ENCODE results near the gene ASCC1.
"Not testable (repeated sequence)": the region's sequence is repeated elsewhere in the genome, so short reads cannot be mapped to it uniquely, and the experiment has no call there.

Gene ASCC1

DNA sequence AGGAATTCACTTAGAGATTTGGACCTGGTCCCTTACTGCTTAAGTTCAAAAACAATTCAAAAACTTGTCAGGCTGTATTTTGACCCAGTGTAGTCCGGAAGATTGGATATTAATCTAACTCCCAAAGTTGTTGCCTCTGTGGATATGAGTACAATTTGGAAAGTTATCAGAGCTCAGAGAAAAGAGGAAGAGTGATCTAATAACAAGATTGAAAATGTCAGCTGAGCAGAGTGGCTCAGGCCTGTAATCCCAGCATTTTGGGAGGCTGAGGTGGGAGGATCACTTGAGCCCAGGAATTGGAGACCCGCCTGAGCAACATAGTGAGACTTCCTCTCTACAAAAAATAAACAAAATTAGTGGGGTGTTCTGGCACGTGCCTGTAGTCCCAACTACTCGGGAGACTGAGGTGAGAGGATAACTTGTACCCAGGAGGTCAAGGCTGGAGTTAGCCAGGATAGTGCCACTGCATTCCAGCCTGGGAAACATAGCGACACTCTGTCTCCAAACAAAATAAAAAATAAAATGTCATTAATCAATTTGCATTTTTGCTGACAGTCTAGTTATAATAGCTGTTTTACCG, 3.2 kb upstream of the ASCC1 start:
- DNase-seq (ENCODE audit: low spot score) = no peak

DNA sequence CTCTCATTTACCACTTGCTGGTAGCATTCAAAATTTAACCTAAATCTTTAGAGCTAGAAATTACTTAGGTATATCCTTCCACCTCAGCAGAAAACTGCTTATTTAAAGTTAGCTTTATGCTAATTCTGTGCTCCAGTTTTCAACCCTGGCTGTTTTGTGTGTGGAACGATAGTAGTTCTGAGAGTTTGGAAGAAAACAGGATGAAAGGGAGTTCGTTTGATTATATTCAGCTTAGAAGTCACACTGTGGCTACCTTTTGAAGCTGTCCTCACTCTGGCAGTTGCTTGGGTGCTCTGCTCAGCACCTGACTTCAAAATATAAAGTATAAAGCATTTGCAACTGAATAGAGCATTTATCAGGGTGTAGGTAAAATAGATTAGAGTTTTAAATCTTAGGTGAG, 2.6 kb upstream of the ASCC1 start:
- no peak for DNase-seq (ENCODE audit: low spot score)

DNA sequence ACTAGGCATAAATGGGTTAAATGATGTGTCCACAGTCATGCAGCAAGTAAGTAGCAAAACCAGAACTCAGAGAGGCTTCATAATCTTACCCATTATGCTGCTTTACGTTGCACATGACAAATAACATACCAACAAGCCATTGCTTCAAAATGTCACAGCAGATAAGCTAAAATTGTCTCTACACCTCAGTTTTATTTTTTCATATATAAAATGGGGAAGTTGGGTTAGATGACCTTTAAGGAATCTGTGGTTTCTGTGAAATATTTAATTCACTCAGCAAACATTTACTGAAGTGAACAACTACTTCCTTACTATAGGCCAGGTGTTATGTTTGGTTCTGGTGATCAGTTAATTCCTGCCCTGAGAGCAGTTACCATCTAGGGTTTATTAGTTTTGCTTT, 2.2 kb upstream of the ASCC1 start:
- DNase-seq (ENCODE audit: low spot score) = peak; percentile 14

DNA sequence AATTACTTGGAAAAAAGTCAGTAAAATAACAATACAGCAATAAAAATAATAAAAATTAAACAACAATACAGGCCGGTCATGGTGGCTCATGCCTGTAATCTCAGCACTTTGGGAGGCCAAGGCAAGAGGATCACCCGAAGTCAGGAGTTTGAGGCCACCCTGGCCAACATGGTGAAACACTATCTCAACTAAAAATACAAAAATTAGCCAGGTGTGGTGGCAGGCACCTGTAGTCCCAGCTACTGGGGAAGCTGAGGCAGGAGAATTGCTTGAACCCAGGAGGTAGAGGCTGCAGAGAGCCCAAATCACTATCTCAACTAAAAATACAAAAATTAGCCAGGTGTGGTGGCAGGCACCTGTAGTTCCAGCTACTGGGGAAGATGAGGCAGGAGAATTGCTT, 4.2 kb downstream of the ASCC1 start:
- DNase-seq (ENCODE audit: low spot score) = not testable (repeated sequence)

DNA sequence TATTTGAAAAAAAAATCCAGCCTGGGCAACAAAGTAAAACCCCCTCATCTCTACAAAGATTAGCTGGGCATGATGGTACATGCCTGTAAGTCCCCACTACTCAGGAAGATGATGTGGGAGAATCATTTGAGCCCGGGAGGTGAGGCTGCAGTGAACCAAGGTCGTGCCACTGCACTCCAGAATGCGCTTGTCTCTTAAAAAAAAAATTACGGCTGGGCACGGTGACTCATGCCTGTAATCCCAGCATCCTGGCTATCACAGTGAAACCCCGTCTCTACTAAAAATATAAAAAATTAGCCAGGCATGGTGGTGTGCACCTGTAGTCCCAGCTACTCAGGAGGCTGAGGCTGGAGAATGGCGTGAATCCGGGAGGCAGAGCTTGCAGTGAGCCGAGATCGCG, 4.7 kb downstream of the ASCC1 start:
- DNase-seq (ENCODE audit: low spot score) = not testable (repeated sequence)

DNA sequence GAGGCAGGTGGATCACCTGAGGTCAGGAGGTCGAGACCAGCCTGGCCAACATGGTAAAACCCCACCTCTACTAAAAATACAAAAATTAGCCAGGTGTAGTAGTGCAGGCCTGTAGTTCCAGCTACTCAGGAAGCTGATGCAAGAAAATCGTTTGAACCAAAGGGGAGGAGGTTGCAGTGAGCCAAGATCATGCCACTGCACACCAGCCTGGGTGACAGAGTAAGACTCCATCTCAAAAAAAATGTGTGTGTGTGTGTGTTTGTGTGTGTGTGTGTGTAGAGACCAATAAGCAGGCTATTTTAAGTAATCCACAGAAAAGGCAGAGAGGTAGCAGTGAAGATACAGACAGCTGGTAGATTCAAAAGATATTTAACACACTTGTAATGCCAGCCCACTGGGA, 7.5 kb downstream of the ASCC1 start:
- DNase-seq (ENCODE audit: low spot score) = not testable (repeated sequence)

DNA sequence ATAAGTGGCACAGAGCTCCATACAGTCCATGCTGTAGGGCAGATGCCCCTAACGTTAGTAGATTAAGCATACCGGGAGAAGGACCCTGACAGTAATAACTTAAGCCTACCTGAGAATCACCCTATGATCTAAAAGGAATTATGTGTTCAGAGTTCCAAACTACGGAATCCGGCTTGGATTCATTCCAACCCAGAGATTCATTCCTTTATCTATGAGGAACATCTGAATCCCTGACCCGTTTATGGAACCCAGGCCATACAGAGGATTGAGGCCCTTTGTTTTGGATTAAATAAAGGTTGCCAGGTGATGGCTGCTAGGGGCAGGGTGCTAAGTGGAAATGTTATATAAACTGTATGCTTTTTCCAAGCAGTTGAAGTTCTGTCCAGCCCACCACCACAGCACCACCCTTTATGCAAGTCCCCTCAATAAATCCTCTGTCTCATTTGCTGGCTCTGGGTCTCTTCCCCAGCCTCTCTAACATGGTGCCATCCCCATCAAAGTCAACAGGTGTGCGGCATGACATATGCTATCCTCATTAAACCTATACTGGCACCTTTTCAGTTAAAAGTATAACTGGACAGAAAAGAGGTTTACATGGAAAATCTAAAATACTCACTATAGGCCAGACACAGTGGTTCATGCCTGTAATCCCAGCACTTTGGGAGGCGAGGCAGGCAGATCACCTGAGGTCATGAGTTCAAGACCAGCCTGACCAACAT, 9.4 kb downstream of the ASCC1 start:
- DNase-seq (ENCODE audit: low spot score) = no peak

DNA sequence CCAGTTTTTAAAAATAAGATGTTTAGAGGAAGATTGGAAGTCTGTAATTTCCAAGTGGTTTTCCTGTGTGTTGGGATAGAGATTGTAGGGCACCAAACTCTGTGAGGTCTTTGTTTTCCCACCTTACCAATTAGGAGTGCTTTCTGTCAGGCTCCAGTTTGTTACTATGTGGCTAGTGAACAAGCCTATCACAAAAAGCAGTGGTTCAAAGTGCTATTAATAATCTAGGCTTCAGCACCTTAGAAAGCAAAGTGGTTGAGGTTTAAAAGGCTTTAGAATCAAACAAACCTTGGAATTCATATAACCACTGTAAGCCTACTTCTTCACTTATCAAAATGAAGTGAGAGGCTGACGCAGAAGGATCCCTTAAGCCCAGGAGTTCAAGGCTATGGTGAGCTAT, 11.4 kb downstream of the ASCC1 start:
- DNase-seq (ENCODE audit: low spot score) = no peak

DNA sequence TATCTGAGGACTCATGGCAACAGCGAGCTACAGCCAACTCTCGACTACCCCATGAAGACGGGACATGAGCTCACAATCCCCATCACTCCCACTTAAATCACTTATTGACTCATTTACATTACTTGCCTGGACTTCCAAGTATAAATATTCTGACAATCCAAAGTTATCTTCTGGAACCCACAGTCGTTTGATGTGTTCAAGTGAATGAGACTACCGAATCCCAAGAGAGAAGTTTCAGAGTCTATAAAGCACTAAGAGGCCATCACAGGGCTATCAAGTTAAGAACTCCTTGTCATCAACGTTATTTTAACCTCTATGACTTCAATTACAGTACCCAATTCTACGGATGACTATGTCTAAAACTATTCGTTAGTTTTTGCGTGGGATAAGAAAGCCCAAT, 11.8 kb downstream of the ASCC1 start:
- no peak for DNase-seq (ENCODE audit: low spot score)

DNA sequence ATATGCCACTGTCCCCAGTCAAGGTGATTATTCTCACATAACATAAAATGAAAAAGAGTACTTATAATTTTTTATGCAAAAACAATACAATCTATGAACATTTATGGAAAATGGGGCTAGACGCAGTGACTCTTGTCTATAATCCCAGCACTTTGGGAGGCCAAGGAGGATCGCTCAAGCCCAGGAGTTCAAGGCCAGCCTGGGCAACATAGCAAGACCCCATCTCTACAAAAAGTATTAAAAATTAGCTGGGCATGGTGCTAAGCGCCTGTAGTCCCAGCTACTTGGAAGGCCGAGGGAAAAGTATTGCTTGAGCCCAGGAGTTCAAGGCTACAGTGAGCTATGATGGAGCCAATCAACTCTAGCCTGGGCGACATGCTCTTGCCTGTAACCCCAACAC, 14.8 kb downstream of the ASCC1 start:
- no peak for DNase-seq (ENCODE audit: low spot score)

DNA sequence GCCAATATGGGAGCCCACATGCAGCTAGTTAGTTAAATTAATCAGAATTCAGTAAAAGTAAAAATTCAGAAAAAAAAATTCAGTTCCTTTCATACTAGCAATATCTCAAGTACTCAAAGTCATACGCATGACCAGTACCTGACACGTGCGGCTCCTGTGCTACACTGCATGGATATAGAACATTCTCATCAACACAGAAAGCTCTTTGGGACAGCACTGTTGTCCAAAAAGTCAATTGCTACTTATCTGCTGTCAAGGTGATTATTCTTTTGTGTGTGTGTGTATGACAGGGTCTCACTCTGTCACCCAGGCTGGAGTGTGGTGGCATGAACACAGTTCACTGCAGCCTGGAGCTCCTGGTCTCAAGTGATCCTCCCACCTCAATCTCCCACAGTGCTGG, 15.2 kb downstream of the ASCC1 start:
- DNase-seq (ENCODE audit: low spot score) = no peak

DNA sequence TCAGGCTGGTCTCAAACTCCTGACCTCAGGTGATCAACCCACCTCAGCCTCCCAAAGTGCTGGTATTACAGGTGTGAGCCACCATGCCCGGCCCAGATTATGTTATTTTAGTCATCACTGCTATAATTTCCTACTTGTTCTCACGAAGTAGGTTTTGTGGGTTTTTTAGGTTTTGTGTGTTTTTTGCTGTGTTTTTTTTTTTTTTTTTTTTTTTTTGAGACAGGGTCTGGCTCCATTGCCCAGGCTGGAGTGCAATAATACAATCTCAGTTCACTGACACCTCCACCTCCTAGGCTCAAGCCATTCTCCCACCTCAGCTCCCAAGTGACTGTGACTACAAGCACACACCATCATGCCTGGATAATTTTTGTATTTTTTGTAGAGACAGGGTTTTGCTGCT, 21.1 kb downstream of the ASCC1 start:
- DNase-seq (ENCODE audit: low spot score) = no peak

DNA sequence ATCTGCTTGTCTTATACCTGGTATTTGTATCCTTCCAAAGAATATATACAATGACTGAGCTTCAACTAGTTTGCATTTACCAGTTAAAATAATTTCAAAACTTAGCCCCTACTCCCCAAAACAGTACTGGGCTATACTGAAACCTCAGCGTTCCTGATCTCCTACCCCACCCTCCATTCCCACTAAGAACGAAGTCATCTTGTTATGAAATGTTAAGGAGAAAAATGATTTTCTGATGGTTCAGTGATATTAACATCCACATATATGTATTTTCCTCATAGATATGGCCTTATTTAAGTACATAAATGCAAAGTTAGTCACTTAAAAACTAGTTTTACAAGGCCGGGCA, 29.1 kb downstream of the ASCC1 start:
- no peak for DNase-seq (ENCODE audit: low spot score)

DNA sequence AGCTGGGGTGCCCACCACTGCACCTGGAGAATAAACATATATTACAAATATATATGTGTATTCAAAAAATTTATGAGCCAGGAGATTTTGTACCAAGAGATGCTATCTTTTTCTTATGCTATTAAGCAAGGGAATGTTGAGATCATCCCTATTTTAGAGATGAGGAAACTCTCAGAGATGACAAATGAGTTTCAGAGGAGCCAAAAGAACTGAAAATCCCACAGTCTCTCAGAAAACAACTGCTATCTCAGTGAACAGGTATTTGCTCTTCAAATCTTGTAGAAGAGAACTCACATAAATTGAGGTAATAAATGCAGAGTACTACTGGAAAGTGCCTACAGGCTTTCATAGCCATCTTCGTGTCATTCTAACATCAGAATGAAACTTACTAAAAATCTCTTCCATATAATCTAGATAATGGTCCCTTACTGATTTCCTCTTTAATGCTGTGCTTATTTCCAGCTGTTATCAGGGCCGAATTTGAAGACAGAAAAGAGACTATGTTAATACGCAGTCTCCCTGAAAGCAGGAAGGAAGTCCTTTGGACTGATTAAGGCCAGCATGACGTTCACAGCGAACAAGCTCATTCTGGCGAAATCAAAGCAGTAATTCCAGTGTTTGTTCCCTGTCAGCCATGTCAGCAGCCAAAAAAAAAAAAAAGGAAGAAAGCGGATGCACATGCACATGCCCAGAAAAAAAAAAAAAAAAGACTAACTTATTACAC, 29.7 kb downstream of the ASCC1 start:
- no peak for DNase-seq (ENCODE audit: low spot score)

DNA sequence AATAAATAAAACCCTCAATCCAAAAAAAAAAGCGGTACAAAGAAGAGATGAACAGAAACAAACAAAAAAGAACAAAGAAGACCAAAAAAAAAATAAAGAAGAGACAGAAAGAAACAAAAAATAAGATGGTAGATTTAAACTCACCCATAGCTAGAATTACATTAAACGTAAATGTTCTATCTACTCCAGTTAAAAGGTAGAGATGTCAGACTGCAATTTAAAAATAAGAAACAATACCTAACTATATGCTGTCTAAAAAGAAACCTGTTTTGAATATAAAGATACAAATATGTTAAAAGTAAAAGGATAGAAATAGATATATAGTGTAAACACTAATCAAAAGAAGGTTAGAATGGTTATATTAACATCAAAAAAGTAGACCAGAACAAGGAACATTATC, 31.9 kb downstream of the ASCC1 start:
- no peak for DNase-seq (ENCODE audit: low spot score)

DNA sequence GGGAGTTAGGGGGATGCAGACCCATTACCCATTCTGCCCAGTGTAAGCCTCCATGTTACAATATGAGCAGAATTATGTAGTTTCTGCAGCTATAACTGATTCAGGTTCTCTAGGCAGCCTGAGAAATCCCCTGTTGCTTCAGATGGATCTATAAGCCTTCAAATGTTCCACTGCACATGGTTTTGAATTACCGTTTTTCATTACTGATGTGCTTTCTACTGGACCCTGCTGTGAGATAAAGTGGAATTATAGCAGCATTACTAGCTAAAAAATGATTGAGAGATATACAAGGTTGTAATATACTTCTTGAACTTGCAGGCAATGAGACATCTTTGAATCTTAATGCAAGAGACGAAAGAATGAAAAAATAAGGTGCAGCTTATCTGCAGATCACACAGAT, 38.6 kb downstream of the ASCC1 start:
- DNase-seq (ENCODE audit: low spot score) = no peak

DNA sequence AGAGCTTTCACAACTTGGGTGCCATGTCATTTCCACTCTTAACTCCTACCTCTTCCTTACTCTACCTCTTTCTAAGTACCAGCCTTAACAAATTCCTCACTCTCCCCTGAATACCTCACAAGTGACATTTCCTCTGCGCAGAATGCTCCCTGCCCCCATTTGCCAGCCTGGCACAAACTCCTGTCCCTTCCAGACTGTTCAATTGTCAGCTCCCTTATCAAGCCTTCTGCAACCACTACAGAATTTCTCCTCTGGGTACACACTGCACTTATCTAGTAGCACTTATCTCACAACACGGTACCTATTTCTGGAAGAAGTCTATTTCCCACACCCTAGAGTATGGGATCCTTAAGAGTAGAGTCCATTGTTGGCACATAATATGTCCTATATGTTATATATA, 39.4 kb downstream of the ASCC1 start:
- DNase-seq (ENCODE audit: low spot score) = no peak

DNA sequence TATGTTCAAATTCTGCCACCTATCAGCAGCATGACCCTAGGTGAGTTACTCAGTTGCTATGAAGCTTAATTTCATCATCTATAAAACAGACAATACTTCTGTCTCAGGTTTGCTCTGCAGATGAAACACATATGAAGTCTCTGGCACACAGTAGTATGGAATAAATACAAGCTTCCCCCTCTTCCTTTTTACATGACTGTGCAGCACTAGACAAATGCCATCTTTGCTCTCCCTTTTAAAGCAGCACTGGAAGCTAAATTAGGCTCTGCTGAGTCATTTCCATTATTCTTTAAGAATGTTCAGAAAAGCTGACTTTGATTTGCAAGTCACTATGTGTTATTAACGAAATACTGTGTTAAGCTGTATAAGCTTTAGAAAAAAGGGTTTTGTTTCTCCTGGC, 40.9 kb downstream of the ASCC1 start:
- peak; percentile 9 for DNase-seq (ENCODE audit: low spot score)

DNA sequence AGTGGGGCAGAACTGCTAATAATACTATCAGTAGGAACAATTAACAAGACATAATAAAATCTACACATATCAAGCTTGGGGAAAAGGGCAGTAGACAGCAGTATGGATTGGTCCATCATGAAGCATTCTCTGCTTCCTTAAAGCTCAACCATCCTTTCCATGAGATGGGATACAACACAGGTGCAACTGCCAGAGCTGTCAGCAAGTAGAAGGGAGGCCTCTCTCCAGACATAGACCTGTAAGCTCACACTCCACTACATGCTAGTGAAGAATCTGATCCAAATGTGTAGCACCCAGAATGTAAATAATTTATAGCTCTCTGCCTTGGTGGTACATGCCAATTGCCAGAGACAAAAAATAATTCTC, 41.8 kb downstream of the ASCC1 start:
- no peak for DNase-seq (ENCODE audit: low spot score)

DNA sequence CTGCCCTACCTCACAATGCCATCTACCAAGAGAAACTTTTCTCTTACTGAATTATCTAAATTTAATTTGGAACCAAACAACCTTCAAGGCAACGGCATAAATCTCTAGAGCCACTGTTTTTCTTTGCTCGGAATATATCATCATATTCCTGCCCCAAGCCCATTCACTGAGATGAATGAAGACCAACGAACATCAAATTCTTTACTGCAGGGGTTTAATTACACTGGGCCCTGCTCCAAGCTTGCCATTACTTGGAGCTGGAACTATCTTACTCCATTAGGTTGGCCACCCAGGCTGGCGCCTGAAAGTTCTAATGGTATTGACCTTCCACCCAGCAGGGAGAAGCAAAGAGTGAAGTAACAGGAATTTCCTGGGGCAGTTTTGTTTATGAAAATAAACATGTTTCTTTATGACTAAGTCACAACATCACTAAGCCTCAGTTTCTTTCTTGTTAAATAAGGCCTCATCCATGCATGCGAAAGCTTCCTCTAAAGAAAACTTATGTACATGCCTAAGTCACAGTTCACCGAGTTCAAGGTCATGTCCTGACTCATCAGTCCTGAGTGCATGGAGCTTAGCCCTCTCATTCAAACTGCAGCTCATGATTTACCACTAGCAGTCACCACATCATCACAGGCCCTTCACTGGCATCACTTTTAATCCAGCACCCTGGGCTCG, 42.3 kb downstream of the ASCC1 start:
- DNase-seq (ENCODE audit: low spot score) = peak; percentile 87

DNA sequence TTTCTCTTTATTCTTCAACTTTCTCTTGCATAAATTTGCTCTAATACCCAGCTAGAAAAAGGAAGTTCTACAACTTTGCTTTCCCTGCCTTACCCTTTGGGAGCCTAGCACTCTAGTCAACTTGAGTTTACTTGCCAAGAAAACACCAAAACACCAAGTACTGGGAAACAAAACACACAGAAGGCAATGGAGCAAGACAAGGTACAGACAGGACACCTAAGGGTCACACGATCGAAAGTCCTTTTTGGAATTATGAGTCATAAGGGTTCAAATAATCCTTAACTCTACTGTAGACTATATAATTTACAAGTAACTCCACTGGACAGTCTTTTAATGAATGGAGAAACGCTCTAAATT, 42.8 kb downstream of the ASCC1 start:
- DNase-seq (ENCODE audit: low spot score) = peak; percentile 63

DNA sequence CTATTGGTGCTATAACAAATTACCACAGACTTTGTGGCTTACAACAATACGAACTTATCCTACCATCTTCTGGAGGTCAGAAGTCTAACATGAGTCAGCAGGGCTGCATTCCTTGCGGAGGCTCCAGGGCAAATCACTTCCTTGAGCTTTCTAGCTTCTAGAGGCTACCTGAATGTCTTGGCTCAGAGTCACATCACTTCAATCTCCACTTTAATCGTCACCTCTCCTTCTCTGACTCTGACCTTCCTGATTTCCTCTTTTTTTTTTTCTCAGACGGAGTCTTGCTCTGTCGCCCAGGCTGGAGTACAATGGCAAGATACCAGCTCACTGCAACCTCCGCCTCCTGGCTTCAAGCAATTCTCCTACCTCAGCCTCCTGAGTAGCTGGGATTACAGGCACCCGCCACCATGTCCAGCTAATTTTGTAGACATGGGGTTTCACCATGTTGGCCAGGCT, 44.9 kb downstream of the ASCC1 start:
- DNase-seq (ENCODE audit: low spot score) = peak; percentile 99

DNA sequence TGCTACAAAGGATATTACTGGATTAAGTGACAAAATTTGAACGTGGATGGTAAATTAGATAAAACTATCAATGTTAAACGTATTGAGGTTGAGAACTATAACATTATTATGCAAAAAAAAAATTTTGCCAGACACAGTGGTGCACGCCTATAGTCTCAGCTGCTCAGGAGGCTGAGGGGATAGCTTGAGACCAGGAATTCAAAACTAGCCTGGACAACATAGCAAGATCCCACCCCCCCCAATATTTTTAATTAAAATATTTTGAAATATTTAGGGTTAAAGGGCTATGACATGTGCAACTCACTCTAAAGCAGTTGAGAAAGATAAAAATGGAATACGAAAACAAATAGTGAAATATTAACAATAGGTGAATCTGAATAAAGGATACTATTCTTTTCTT, 45.3 kb downstream of the ASCC1 start:
- DNase-seq (ENCODE audit: low spot score) = no peak

Data from kidney tubule cell (primary cell).